ENCODE measurements around the gene NDUFAF5. TPM values are rescaled to one million over a fixed set of nuclear protein-coding genes. Genes with fewer than 3 reads are reported as not detected.
A peak's percentile ranks its signal among the peaks of the same experiment; 100 is the strongest.

NDUFAF5 gene
- total RNA-seq, 4 donors from 2014 or later: 14.5 to 33.6 (median 16.8) TPM

GRCh38 chr20:13790708-13791107, 5.9 kb downstream of the NDUFAF5 start:
- no peak for ATAC-seq
- in situ Hi-C loops (cut with MboI; ENCODE audit: low sequenced_read_pairs in 4 of 4) (no loop called here), intact Hi-C loops (cut with DNase I; ENCODE audit: low total_unique reads) (no loop called here)
- peaks cover 41 to 46% of the 10 kb centered on the region in 2 donors for H3K4me1 ChIP-seq
- no peaks in the 10 kb centered on the region for H3K9me3 ChIP-seq
- H3K27me3 ChIP-seq: no peaks in the 10 kb centered on the region
- DNase-seq: no peak
- H3K27ac ChIP-seq: peak overlapping the region in 3 of 4 donors; percentile 56 to 71 (median 69)
- no peak overlapping the region for H3K4me3 ChIP-seq
- peaks cover 0 to 60% of the 10 kb centered on the region in 2 donors for H3K36me3 ChIP-seq
- TF ChIP-seq POLR2A (IDR thresholded peaks at IDR 0.05): no peak
- TF ChIP-seq CTCF (IDR thresholded peaks at IDR 0.05 in 4 of 5, conservative IDR thresholded peaks at IDR 0.05 in 1 of 5): no peak

GRCh38 chr20:13791540-13792459, 7.0 kb downstream of the NDUFAF5 start:
- no peak for DNase-seq
- TF ChIP-seq POLR2A (IDR thresholded peaks at IDR 0.05): no peak
- no peak for TF ChIP-seq CTCF (IDR thresholded peaks at IDR 0.05 in 4 of 5, conservative IDR thresholded peaks at IDR 0.05 in 1 of 5)
- intact Hi-C loops (cut with DNase I; ENCODE audit: low total_unique reads): no loop called here
- in situ Hi-C loops (cut with MboI; ENCODE audit: low sequenced_read_pairs in 4 of 4): no loop called here
- peaks cover 30 to 35% of the 10 kb centered on the region in 2 donors for H3K4me1 ChIP-seq
- H3K4me3 ChIP-seq: no peak overlapping the region
- ATAC-seq: peak; percentile 83 to 85
- peaks cover 0 to 71% of the 10 kb centered on the region in 2 donors for H3K36me3 ChIP-seq
- H3K9me3 ChIP-seq: no peaks in the 10 kb centered on the region
- H3K27ac ChIP-seq: peak overlapping the region; percentile 46 to 71 (median 62)
- H3K27me3 ChIP-seq: no peaks in the 10 kb centered on the region

GRCh38 chr20:13793001-13793400, 8.2 kb downstream of the NDUFAF5 start:
- peak overlapping the region in 1 of 4 donors; percentile 56 for H3K27ac ChIP-seq
- no peaks in the 10 kb centered on the region for H3K27me3 ChIP-seq
- H3K4me3 ChIP-seq: no peak overlapping the region
- H3K4me1 ChIP-seq: peaks cover 26 to 31% of the 10 kb centered on the region in 2 donors
- H3K9me3 ChIP-seq: no peaks in the 10 kb centered on the region
- in situ Hi-C loops (cut with MboI; ENCODE audit: low sequenced_read_pairs in 4 of 4): no loop called here
- no peak for ATAC-seq
- TF ChIP-seq CTCF (IDR thresholded peaks at IDR 0.05 in 4 of 5, conservative IDR thresholded peaks at IDR 0.05 in 1 of 5) (no peak), POLR2A (IDR thresholded peaks at IDR 0.05) (no peak)
- intact Hi-C loops (cut with DNase I; ENCODE audit: low total_unique reads): no loop called here
- peaks cover 0 to 79% of the 10 kb centered on the region in 2 donors for H3K36me3 ChIP-seq
- no peak for DNase-seq

GRCh38 chr20:13794667-13795066, 9.8 kb downstream of the NDUFAF5 start:
- peaks cover 23 to 26% of the 10 kb centered on the region in 2 donors for H3K4me1 ChIP-seq
- no peak overlapping the region for H3K4me3 ChIP-seq
- TF ChIP-seq CTCF (IDR thresholded peaks at IDR 0.05 in 4 of 5, conservative IDR thresholded peaks at IDR 0.05 in 1 of 5) (no peak), POLR2A (IDR thresholded peaks at IDR 0.05) (no peak)
- H3K27me3 ChIP-seq: no peaks in the 10 kb centered on the region
- peaks cover 0 to 77% of the 10 kb centered on the region in 2 donors for H3K36me3 ChIP-seq
- intact Hi-C loops (cut with DNase I; ENCODE audit: low total_unique reads) (no loop called here), in situ Hi-C loops (cut with MboI; ENCODE audit: low sequenced_read_pairs in 4 of 4) (no loop called here)
- DNase-seq (no peak), ATAC-seq (no peak)
- H3K9me3 ChIP-seq: no peaks in the 10 kb centered on the region
- H3K27ac ChIP-seq: no peak overlapping the region

Measured in gastrocnemius medialis (tissue), 4 donors.